HG02623 (cell line): Measurements from ENCODE around the gene C2CD2.
"Not testable (repeated sequence)": the region's sequence is repeated elsewhere in the genome, so short reads cannot be mapped to it uniquely, and the experiment has no call there.

Experiments used
- ATAC-seq: cut with Tn5 transposase; IDR thresholded peaks from one replicate; pipeline ENCODE4 v1.9.1; 2021; ENCODE audit warnings: moderate library complexity; ENCODE audit not compliant: unreplicated experiment

C2CD2 gene

GRCh38 chr21:41958886-41959563 is 5.2 kb upstream of the C2CD2 start:
- ATAC-seq: no peak

DNA sequence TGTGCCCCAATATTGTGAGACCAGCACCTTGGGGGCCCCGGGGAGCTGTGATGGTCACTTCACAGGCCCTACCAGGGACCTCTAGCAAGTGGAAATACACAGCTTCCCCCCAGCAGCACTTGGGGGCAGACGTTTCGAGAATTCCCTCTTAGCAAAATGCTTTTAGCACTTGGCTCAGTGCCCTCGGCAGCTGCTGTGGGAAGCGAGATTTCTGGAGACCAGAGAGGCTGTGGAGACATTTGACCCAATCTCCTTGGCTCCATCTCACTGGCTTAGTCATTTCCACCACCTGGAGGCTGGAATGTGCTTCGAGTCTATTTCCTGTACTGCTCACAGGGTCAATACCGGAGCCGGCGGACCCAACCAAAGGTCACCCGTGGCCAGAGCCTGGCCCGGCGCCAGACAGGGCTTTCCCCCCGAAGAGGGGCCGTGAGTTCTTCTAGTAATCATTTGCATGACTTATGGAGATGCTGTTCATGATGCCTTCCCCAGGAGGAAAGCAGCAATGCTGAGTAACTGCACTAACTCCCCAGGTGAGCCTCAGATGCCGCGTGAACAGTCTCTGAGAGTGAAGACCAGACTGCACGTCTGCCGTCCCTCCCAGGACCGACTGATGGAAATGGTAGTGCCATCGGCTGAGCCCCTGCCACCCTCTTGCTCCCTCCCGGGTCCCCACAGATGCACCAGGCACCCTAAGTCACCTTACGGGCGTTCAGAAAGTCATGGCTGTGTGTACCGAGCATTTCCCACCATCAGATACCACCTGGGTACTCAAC is 4.4 kb upstream of the C2CD2 start:
- no peak for ATAC-seq

DNA sequence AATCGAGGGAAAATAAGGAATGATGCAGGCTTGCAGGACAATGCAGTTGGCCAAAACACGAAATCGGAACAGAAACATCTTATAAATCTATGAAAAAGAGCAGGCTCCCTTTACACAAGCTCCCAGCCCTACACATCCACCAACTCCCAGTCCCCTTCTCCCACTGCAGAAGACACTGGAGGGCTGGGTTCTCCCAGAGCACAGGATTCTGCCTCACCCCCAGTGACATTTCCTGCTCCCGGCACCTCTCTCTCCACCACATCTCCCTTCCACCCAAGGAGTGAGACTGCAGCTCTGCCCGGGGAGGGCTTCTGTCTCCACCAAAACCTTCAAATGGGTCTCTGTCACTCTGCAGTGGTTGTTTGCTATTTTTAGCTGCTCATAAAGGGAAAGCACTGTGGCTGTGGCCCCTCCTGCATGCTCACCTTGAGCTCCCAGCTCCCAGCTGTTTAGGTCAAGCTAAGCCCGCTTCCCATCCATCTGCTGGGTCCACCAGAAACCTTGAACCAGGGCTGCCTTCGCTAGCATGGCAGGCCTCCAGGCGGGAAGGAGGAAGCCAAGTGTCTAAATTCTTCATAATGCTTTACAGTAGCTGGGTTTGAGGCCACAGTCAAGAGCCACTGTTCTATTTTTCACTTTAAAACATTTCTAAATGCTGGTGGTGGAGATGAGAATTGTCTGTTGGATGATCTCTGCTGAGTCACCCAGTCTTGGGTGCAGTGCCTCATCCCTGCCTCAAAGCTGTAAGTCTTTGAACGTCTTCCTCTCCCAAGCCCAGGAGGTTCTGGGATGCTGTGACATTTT is 3.3 kb upstream of the C2CD2 start:
- ATAC-seq: no peak

DNA sequence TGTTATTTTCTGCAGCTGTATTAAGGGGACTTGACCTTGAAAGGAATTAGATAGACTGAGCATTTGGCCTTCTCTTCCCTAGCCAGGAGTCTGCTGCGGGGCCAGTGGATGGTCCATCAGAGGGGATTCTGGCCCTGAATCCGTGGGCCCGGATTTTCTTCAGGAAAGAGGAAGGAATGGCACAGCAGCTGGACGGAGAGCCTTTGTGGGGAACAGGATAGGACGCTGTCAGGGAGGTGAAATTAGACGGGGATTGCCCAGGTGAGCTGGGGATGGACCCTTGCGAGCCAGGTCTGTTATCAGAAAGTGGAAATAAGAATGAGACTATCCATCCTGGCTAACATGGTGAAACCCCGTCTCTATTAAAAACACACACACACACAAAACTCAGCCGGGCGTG is 1.7 kb upstream of the C2CD2 start:
- ATAC-seq: no peak

- no peak for ATAC-seq
These were observed 1.1 kb upstream of the C2CD2 start for GRCh38 chr21:41954654-41955499.

- ATAC-seq: no peak
These were observed 478 bp downstream of the C2CD2 start for GRCh38 chr21:41953249-41953830.

- ATAC-seq: no peak
These were observed 1.1 kb downstream of the C2CD2 start for GRCh38 chr21:41952568-41953248.

DNA sequence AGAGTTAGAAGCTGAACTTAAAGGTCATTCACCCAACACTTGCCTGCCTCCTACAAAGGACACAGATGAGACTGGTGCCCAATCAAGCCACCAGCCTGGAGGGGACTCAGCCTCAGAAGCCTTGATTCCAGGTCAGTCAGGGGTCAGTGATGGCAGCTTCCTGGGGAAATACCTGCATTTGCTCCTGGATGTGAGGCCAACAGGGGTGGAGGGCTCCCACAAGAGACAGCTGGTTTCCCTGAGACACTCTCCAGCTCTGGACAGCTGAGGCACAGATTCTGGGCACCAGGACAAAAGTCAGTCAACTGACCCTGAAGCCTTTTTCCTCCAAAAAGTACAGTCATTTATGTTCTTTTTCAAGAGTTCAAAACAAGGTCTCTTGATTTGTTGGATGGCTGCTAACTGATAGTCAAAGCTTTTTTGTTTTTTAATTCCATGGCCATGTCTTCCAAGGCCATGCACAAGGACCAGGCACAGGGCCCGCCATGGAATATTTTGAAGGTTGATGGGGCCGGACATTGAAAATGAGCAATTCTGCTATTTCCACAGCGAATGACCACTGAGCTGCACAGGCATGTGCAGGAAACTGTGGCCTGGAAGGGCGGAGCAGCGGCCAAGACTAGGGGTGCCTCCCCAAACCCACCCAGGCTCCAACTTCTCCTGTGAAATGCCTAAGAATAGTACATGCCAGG is 1.8 kb downstream of the C2CD2 start:
- ATAC-seq: no peak

DNA sequence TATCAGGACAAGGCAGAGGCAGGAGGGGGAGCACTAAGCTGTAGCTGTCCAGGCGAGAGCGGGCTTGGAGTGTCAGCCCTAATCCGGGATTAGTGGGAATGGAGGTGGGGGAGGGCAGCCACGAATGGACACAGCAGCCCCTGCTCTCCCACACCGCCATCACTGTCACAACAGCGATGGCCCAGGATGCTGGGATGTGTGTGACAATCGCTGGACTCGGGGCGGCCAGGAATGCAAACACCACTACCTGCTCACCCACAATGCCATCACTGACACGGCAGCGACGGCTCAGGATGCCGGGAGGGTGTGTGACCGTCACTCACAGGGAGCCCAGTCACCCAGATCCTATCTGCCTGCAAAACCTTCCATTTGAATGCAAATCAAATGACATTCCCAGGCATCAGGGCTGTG is 2.9 kb downstream of the C2CD2 start:
- ATAC-seq: no peak

DNA sequence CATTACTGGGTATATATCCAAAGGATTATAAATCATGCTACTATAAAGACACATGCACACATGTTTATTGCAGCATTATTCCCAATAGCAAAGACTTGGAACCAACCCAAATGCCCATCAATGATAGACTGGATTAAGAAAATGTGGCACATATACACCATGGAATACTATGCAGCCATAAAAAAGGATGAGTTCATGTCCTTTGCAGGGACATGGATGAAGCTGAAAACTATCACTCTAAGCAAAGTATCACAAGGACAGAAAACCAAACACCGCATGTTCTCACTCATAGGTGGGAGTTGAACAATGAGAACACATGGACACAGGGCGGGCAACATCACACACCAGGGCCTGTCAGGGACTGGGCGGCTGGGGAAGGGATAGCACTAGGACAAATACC is 4.2 kb downstream of the C2CD2 start:
- not testable (repeated sequence) for ATAC-seq

DNA sequence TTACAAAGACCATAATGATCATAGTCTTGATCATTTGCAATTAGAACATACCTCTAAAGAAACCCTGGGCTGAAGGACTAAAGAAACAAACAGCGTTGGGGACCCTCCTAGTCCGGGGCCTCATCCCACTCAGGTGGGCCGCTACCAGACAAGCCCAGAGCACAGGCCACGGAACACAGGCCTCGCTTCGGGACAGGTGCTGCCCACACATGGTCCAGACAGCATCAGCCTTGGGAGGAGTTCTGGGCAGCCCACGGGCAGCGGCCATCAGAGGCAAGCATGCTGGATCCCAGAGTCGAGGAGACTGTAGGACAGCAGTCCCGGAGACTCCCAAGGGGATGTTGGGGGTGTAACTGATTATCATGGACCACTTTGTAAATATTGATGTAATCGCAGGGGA is 4.9 kb downstream of the C2CD2 start:
- ATAC-seq: no peak

- no peak for ATAC-seq
These were observed 5.5 kb downstream of the C2CD2 start for GRCh38 chr21:41948078-41948895.

DNA sequence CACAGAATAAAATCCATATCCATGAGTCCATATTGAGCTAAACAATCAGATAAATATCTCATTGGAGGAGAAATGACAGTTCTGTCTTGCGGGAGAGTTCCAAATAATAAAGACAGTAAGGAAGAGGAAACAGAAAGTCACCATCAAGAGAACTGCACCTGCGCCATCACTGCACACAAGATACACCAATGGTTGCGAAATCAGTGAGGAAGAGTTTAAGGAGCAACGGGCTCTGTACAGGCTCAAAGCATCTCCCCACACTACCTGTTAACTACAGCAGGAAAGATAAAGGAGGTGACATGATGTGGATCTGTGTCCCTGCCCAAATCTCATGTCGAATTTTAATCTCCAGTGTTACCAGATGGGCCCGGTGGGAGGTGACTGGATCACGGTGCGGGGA is 7.8 kb downstream of the C2CD2 start:
- no peak for ATAC-seq

DNA sequence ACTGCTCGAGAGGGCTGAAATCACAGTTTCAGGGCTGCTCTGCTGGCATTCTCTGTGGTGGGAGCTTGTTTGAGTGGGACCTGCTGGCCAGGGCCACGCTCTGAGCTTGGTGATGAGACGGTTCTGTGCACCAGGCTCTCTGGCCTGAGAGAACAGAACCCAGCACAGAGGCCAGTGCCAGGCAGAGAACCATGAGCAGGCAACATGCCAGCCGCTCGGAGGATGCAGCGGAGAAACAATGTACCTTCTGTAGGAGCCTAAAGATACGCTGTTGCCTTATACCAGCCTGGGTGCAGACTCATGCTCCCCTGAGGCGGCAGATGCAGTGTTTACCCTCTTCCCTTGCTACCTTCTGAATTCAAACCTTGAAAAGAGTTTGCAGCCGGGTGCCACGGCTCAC is 10.0 kb downstream of the C2CD2 start:
- ATAC-seq: no peak

GRCh38 chr21:41942457-41942856 is 11.4 kb downstream of the C2CD2 start:
- no peak for ATAC-seq

GRCh38 chr21:41941941-41942340 is 11.9 kb downstream of the C2CD2 start:
- no peak for ATAC-seq

DNA sequence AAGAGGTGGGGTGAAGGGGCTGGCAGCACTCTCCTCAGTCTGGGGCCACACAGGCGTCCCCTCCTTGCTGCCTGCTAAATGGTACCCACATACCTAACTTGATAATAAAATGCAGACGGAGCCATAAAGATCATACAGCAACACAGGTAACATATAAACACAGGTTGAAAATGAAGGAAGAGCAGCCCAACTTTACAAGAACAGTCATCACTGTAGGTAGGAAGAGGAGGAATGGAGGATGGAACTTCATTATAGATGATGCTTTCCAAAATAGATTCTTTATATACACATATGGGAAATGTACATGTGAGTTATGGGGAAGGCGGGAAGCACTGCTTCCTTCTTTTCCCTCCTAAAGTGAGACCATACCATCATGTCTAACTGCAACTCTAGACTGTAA is 13.4 kb downstream of the C2CD2 start:
- no peak for ATAC-seq

DNA sequence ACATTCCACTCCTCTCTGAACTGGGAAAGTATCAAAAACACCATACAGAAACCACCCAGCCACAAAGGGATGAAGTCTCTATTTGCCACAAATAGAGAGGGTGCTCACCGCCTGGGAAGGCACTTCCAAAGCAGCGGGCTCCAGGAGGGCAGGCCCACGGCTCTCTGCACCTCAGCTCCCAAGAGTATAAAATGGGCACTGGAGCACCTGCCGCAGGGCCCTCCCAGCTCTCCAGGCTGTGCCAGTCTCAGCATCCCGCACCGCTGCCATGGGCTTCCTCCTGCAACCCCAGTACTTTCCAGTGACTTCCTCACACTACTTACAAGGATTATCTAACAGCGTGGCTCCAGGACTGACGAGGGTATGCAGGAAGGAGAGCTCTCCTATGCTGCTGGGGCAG is 14.4 kb downstream of the C2CD2 start:
- no peak for ATAC-seq
